RWPE2 (cell line): ENCODE results near the gene TMEM178B.

Source experiments
- ATAC-seq: fragments of 200-7000 bp; cut with Tn5 transposase; 3 replicates; pipeline ENCODE4 v1.9.1; 2021; ENCODE audit warnings: low read depth
- DNase-seq: peaks from one replicate; pipeline ENCODE4 v3.0.0-alpha.2; 2020; ENCODE audit warnings: low spot score
- H3K27ac ChIP-seq: fragments of 450-650 bp; 2 replicates; pipeline ENCODE4 v1.5.1; 2017; ENCODE audit warnings: mild to moderate bottlenecking; ENCODE audit not compliant: poor library complexity, severe bottlenecking
- H3K27me3 ChIP-seq: fragments of 250-450 bp; sonication (Bioruptor Pico); 2 replicates; pipeline ENCODE4 v1.5.1; 2021; ENCODE audit warnings: mild to moderate bottlenecking, moderate library complexity; ENCODE audit not compliant: insufficient read depth, poor library complexity, severe bottlenecking
- H3K36me3 ChIP-seq: fragments of 250-450 bp; sonication (Bioruptor Pico); 2 replicates; pipeline ENCODE4 v1.5.1; 2020; ENCODE audit warnings: low read depth, mild to moderate bottlenecking, moderate library complexity
- H3K4me1 ChIP-seq: fragments of 250-450 bp; sonication (Bioruptor Pico); 2 replicates; pipeline ENCODE4 v1.5.1; 2021; ENCODE audit warnings: mild to moderate bottlenecking, moderate library complexity; ENCODE audit not compliant: insufficient read depth, poor library complexity, severe bottlenecking
- H3K4me3 ChIP-seq: fragments of 250-450 bp; sonication (Bioruptor Pico); 2 replicates; pipeline ENCODE4 v1.5.1; 2021; ENCODE audit warnings: mild to moderate bottlenecking, moderate library complexity; ENCODE audit not compliant: severe bottlenecking
- H3K9me3 ChIP-seq: fragments of 250-450 bp; sonication (Bioruptor Pico); 2 replicates; pipeline ENCODE4 v1.5.1; 2021; ENCODE audit warnings: mild to moderate bottlenecking, moderate library complexity; ENCODE audit not compliant: severe bottlenecking
- CTCF ChIP-seq: fragments of 450-650 bp; IDR thresholded peaks from one replicate; pipeline ENCODE4 v1.5.1; 2017; ENCODE audit warnings: mild to moderate bottlenecking, moderate library complexity; ENCODE audit not compliant: poor library complexity, severe bottlenecking

Gene TMEM178B

GRCh38 chr7:141263508-141263907, 189.6 kb downstream of the TMEM178B start:
- Histone ChIP-seq H3K36me3 (no peaks in the 10 kb centered on the region), H3K4me3 (no peak overlapping the region), H3K27ac (no peak overlapping the region), H3K27me3 (no peaks in the 10 kb centered on the region), H3K9me3 (no peaks in the 10 kb centered on the region), H3K4me1 (no peaks in the 10 kb centered on the region)
- DNase-seq = no peak
- TF ChIP-seq CTCF = no peak
- ATAC-seq = no peak

GRCh38 chr7:141263983-141264382, 190.1 kb downstream of the TMEM178B start:
- DNase-seq (no peak), ATAC-seq (no peak)
- no peak overlapping the region for H3K27ac ChIP-seq
- no peaks in the 10 kb centered on the region for H3K9me3 ChIP-seq
- H3K27me3 ChIP-seq = no peaks in the 10 kb centered on the region
- no peaks in the 10 kb centered on the region for H3K4me1 ChIP-seq
- no peaks in the 10 kb centered on the region for H3K36me3 ChIP-seq
- H3K4me3 ChIP-seq = no peak overlapping the region
- TF ChIP-seq CTCF = no peak

- Histone ChIP-seq H3K36me3 (no peaks in the 10 kb centered on the region), H3K27ac (no peak overlapping the region), H3K27me3 (no peaks in the 10 kb centered on the region), H3K4me1 (no peaks in the 10 kb centered on the region), H3K4me3 (no peak overlapping the region), H3K9me3 (no peaks in the 10 kb centered on the region)
- TF ChIP-seq CTCF = no peak
- ATAC-seq (no peak), DNase-seq (no peak)
Measured at GRCh38 chr7:141264511-141264910, 190.6 kb downstream of the TMEM178B start.

- no peak for TF ChIP-seq CTCF
- Histone ChIP-seq H3K4me3 (no peak overlapping the region), H3K4me1 (no peaks in the 10 kb centered on the region), H3K27ac (no peak overlapping the region), H3K9me3 (no peaks in the 10 kb centered on the region), H3K36me3 (no peaks in the 10 kb centered on the region), H3K27me3 (no peaks in the 10 kb centered on the region)
- no peak for ATAC-seq
- DNase-seq = no peak
Measured at GRCh38 chr7:141265668-141266067, 191.8 kb downstream of the TMEM178B start.

GRCh38 chr7:141268614-141269013, 194.8 kb downstream of the TMEM178B start:
- no peak for DNase-seq
- ATAC-seq = no peak
- Histone ChIP-seq H3K4me1 (no peaks in the 10 kb centered on the region), H3K4me3 (no peak overlapping the region), H3K36me3 (no peaks in the 10 kb centered on the region), H3K27ac (no peak overlapping the region), H3K27me3 (no peaks in the 10 kb centered on the region), H3K9me3 (no peaks in the 10 kb centered on the region)
- no peak for TF ChIP-seq CTCF
